Measurements from ENCODE around the gene NDUFAF7.

GRCh38 chr2:37282746-37283145 lies 51.3 kb downstream of the NDUFAF7 start:
- TF ChIP-seq GLIS3 (CRISPR knock-in tag; IDR thresholded peaks at IDR 0.05) (no peak), ARNTL (CRISPR knock-in tag; IDR thresholded peaks at IDR 0.05; ENCODE audit: borderline replicate concordance, low read depth) (no peak), CREB5 (CRISPR knock-in tag; IDR thresholded peaks at IDR 0.05; ENCODE audit: low read depth) (no peak), CSDC2 (CRISPR knock-in tag; IDR thresholded peaks at IDR 0.05) (no peak), ESRRG (CRISPR knock-in tag; IDR thresholded peaks at IDR 0.05) (no peak)

Data from SK-N-SH treated with all-trans-retinoic acid at 6 μM for 48 hours (cell line).